Uterus (tissue), 2 donors: ENCODE data around the gene EPHB2.

Experiments
- POLR2A ChIP-seq, 2 donors: fragments of 450-650 bp; IDR thresholded peaks; one replicate each; pipeline ENCODE4 v1.6.1; 2016; ENCODE audit warnings: antibody characterized with exemption in 2 of 2, mild to moderate bottlenecking in 1 of 2, moderate library complexity in 1 of 2
- TF ChIP-seq, protein P1 (sequence below), 4 experiments: fragments of 200-600 bp in 2 of 4; fragments of 450-650 bp in 2 of 4; sonication (generic) in 2 of 4; IDR thresholded peaks; one replicate each; pipeline ENCODE4 v1.5.1; 2016 to 2019; ENCODE audit warnings: antibody characterized with exemption in 4 of 4, mild to moderate bottlenecking in 2 of 4, moderate library complexity in 1 of 4

- TF ChIP-seq, protein P1, sequence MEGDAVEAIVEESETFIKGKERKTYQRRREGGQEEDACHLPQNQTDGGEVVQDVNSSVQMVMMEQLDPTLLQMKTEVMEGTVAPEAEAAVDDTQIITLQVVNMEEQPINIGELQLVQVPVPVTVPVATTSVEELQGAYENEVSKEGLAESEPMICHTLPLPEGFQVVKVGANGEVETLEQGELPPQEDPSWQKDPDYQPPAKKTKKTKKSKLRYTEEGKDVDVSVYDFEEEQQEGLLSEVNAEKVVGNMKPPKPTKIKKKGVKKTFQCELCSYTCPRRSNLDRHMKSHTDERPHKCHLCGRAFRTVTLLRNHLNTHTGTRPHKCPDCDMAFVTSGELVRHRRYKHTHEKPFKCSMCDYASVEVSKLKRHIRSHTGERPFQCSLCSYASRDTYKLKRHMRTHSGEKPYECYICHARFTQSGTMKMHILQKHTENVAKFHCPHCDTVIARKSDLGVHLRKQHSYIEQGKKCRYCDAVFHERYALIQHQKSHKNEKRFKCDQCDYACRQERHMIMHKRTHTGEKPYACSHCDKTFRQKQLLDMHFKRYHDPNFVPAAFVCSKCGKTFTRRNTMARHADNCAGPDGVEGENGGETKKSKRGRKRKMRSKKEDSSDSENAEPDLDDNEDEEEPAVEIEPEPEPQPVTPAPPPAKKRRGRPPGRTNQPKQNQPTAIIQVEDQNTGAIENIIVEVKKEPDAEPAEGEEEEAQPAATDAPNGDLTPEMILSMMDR (IDR thresholded peaks at IDR 0.05) = no peak
- TF ChIP-seq POLR2A (IDR thresholded peaks at IDR 0.05) = no peak
These were observed 101.6 kb downstream of the EPHB2 start for GRCh38 chr1:22812092-22812880.
